ENCODE results near the gene NKX1-1.

NKX1-1 gene

GRCh38 chr4:1405636-1406393 lies 427 bp downstream of the NKX1-1 start:
- H3K4me1 Mint-ChIP-seq: no peaks in the 10 kb centered on the region
- peaks cover 4% of the 10 kb centered on the region for H3K9me3 Mint-ChIP-seq
- no peak for TF ChIP-seq CTCF (IDR thresholded peaks at IDR 0.05; ENCODE audit: unreplicated experiment in 3 of 3)
- no peaks in the 10 kb centered on the region for H3K36me3 Mint-ChIP-seq (ENCODE audit: low read depth)
- H3K27me3 Mint-ChIP-seq (ENCODE audit: low read depth): peaks cover 89% of the 10 kb centered on the region
- no peak overlapping the region for H3K4me3 Mint-ChIP-seq
- H3K27ac Mint-ChIP-seq: no peak overlapping the region

DNA sequence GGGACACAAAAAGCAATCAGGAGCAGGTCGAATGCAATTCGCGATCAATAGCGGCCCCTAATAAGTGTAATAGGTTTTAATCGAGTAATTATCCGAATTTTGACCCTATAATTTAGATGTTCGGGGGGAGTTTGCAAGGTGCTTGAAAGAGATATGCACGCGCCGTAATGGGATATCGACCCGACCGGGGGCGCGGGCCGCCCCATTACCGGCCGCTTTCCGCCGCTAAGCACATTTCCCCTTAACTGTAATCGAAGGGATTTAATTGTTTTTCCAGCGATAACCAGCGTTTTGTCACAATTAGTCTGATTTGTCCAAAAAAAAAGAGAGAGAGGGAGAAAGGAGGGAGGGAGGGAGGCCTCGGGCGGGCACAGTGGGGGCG lies 997 bp downstream of the NKX1-1 start:
- Mint-ChIP-seq H3K4me3 (peak overlapping the region in 1 of 3 experiments; percentile 23), H3K36me3 (ENCODE audit: low read depth) (no peaks in the 10 kb centered on the region), H3K9me3 (no peaks in the 10 kb centered on the region), H3K27ac (no peak overlapping the region), H3K4me1 (no peaks in the 10 kb centered on the region), H3K27me3 (ENCODE audit: low read depth) (peaks cover 89% of the 10 kb centered on the region)
- TF ChIP-seq CTCF (IDR thresholded peaks at IDR 0.05; ENCODE audit: unreplicated experiment in 3 of 3): no peak

DNA sequence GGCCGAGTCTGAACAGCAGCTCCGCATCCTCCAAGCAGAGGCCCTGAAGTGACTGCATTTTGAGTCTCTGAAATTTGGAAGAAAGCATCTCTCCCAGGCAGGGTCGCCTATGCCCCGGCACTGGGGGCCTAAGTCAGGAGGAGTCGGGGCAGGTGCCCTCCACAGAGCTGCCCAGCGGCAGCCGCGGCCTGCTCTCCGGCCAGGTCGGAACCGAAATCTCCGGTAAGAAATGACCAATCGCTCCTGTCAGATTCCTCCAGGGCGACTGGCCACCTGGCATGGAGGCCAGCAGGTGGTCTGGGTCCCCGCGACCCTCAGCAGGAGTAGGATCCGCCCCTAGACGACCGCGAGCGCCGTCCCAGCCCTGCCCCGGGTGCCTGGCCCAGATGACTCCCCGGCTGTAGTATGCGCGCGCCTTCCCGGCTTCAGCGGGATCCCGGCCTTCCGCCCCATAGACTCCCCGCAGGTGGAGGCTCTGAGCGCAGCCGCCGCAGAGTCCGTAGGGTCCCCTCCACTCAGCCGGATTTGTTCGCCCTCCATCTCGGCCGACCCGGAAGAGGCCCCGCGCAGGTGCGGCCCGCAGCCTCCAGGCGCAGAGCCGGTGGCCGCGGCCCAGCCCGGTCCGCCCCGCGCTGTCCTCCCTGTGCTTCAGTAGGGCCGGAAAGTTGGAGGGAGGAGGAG lies 1.5 kb downstream of the NKX1-1 start:
- peaks cover 4% of the 10 kb centered on the region for H3K9me3 Mint-ChIP-seq

GRCh38 chr4:1403591-1404572 lies 2.4 kb downstream of the NKX1-1 start:
- peaks cover 8% of the 10 kb centered on the region for H3K36me3 Mint-ChIP-seq (ENCODE audit: low read depth)
- H3K27ac Mint-ChIP-seq: no peak overlapping the region
- H3K4me1 Mint-ChIP-seq: no peaks in the 10 kb centered on the region
- no peak overlapping the region for H3K4me3 Mint-ChIP-seq
- H3K27me3 Mint-ChIP-seq (ENCODE audit: low read depth): peaks cover 87% of the 10 kb centered on the region
- TF ChIP-seq CTCF (IDR thresholded peaks at IDR 0.05; ENCODE audit: unreplicated experiment in 3 of 3): no peak
- peaks cover 7% of the 10 kb centered on the region for H3K9me3 Mint-ChIP-seq

More for the DNA sequence above, 1.5 kb downstream of the NKX1-1 start:
- H3K4me1 Mint-ChIP-seq: no peaks in the 10 kb centered on the region
- H3K27ac Mint-ChIP-seq: no peak overlapping the region
- no peak overlapping the region for H3K4me3 Mint-ChIP-seq
- peaks cover 89% of the 10 kb centered on the region for H3K27me3 Mint-ChIP-seq (ENCODE audit: low read depth)
- H3K36me3 Mint-ChIP-seq (ENCODE audit: low read depth): peaks cover 4% of the 10 kb centered on the region
- no peak for TF ChIP-seq CTCF (IDR thresholded peaks at IDR 0.05; ENCODE audit: unreplicated experiment in 3 of 3)

- H3K4me1 Mint-ChIP-seq: no peaks in the 10 kb centered on the region
- peaks cover 85% of the 10 kb centered on the region for H3K27me3 Mint-ChIP-seq (ENCODE audit: low read depth)
- no peak for TF ChIP-seq CTCF (IDR thresholded peaks at IDR 0.05; ENCODE audit: unreplicated experiment in 3 of 3)
- H3K36me3 Mint-ChIP-seq (ENCODE audit: low read depth): peaks cover 8% of the 10 kb centered on the region
- H3K4me3 Mint-ChIP-seq: no peak overlapping the region
- peaks cover 9% of the 10 kb centered on the region for H3K9me3 Mint-ChIP-seq
- H3K27ac Mint-ChIP-seq: no peak overlapping the region
Observed at GRCh38 chr4:1403177-1403583, 3.1 kb downstream of the NKX1-1 start.
